Measurements from ENCODE around the gene ADAMTSL4. TPM values are rescaled to one million over a fixed set of nuclear protein-coding genes. Genes with fewer than 3 reads are reported as not detected.

ADAMTSL4 gene
- total RNA-seq, 2 experiments from 2014 or later, result 0.16 to 0.22 TPM

- Histone ChIP-seq H3K27me3 (ENCODE audit: control insufficient read depth in 1 of 2, insufficient read depth in 2 of 2, low read length in 2 of 2) (no peaks in the 10 kb centered on the region), H3K4me1 (ENCODE audit: insufficient read depth, low read length) (no peaks in the 10 kb centered on the region), H3K4me3 (ENCODE audit: low read length) (no peak overlapping the region), H3K36me3 (ENCODE audit: insufficient read depth, low read length) (peaks cover 35% of the 10 kb centered on the region), H3K9me3 (ENCODE audit: control insufficient read depth in 1 of 2, insufficient read depth in 1 of 2, low read length in 2 of 2) (no peaks in the 10 kb centered on the region), H3K27ac (ENCODE audit: low read depth in 1 of 2, low read length in 2 of 2) (no peak overlapping the region)
- Mint-ChIP-seq H3K36me3 (ENCODE audit: low read depth) (peaks cover 31% of the 10 kb centered on the region), H3K4me1 (ENCODE audit: low read depth) (no peaks in the 10 kb centered on the region), H3K9me3 (no peaks in the 10 kb centered on the region), H3K27me3 (no peaks in the 10 kb centered on the region), H3K27ac (no peak overlapping the region), H3K4me3 (no peak overlapping the region)
- DNase-seq, result no peak
- no peak for TF ChIP-seq CTCF (IDR thresholded peaks at IDR 0.05)
- POLR2A ChIA-PET, result interaction anchor here (1.1 kb wide), 1 partner anchor 22 kb away, joined by 4 read pairs; the partner anchor contains the start of gene TARS2
- CTCF ChIA-PET, result no interaction called here
- ATAC-seq (ENCODE audit: poor library complexity), result no peak
- intact Hi-C loops (cut with DNase I, micrococcal nuclease), result no loop called here
Measured at GRCh38 chr1:150508982-150509381, 40.2 kb upstream of the ADAMTSL4 start.

- Histone ChIP-seq H3K4me1 (ENCODE audit: insufficient read depth, low read length) (peaks cover 17% of the 10 kb centered on the region), H3K27ac (ENCODE audit: low read depth in 1 of 2, low read length in 2 of 2) (no peak overlapping the region), H3K9me3 (ENCODE audit: control insufficient read depth in 1 of 2, insufficient read depth in 1 of 2, low read length in 2 of 2) (no peaks in the 10 kb centered on the region), H3K36me3 (ENCODE audit: insufficient read depth, low read length) (peaks cover 10% of the 10 kb centered on the region), H3K27me3 (ENCODE audit: control insufficient read depth in 1 of 2, insufficient read depth in 2 of 2, low read length in 2 of 2) (no peaks in the 10 kb centered on the region), H3K4me3 (ENCODE audit: low read length) (no peak overlapping the region)
- ChIA-PET CTCF (interaction anchor here (0.6 kb wide), 1 partner anchor 75 kb away, joined by 3 read pairs; no protein-coding TSS in a partner anchor), POLR2A (no interaction called here)
- Mint-ChIP-seq H3K27me3 (no peaks in the 10 kb centered on the region), H3K36me3 (ENCODE audit: low read depth) (peaks cover 6% of the 10 kb centered on the region), H3K27ac (no peak overlapping the region), H3K9me3 (no peaks in the 10 kb centered on the region), H3K4me3 (no peak overlapping the region), H3K4me1 (ENCODE audit: low read depth) (peaks cover 16% of the 10 kb centered on the region)
- intact Hi-C loops (cut with DNase I, micrococcal nuclease), result no loop called here
- ATAC-seq (ENCODE audit: poor library complexity) (no peak), DNase-seq (no peak)
- no peak for TF ChIP-seq CTCF (IDR thresholded peaks at IDR 0.05)
Measured at GRCh38 chr1:150511551-150511950, 37.7 kb upstream of the ADAMTSL4 start.

GRCh38 chr1:150511985-150512660, 37.1 kb upstream of the ADAMTSL4 start:
- Histone ChIP-seq H3K4me3 (ENCODE audit: low read length) (no peak overlapping the region), H3K36me3 (ENCODE audit: insufficient read depth, low read length) (peaks cover 4% of the 10 kb centered on the region), H3K27me3 (ENCODE audit: control insufficient read depth in 1 of 2, insufficient read depth in 2 of 2, low read length in 2 of 2) (no peaks in the 10 kb centered on the region), H3K9me3 (ENCODE audit: control insufficient read depth in 1 of 2, insufficient read depth in 1 of 2, low read length in 2 of 2) (no peaks in the 10 kb centered on the region), H3K27ac (ENCODE audit: low read depth in 1 of 2, low read length in 2 of 2) (no peak overlapping the region), H3K4me1 (ENCODE audit: insufficient read depth, low read length) (peaks cover 17% of the 10 kb centered on the region)
- H3K4me1 Mint-ChIP-seq (ENCODE audit: low read depth), result peaks cover 20% of the 10 kb centered on the region
- CTCF ChIA-PET, result interaction anchor here (0.6 kb wide), 2 partner anchors 75 to 245 kb away, joined by 3 read pairs; no protein-coding TSS in a partner anchor
- POLR2A ChIA-PET, result no interaction called here
- no peaks in the 10 kb centered on the region for H3K27me3 Mint-ChIP-seq
- no peak for ATAC-seq (ENCODE audit: poor library complexity)
- no peak for TF ChIP-seq CTCF (IDR thresholded peaks at IDR 0.05)
- H3K36me3 Mint-ChIP-seq (ENCODE audit: low read depth), result peaks cover under 1% of the 10 kb centered on the region
- H3K4me3 Mint-ChIP-seq, result no peak overlapping the region
- intact Hi-C loops (cut with DNase I, micrococcal nuclease), result no loop called here
- DNase-seq, result no peak
- no peak overlapping the region for H3K27ac Mint-ChIP-seq
- H3K9me3 Mint-ChIP-seq, result no peaks in the 10 kb centered on the region
